Activated CD8-positive, alpha-beta memory T cell treated with anti-CD3 and anti-CD28 coated beads for 4 hours (primary cell): ENCODE results near the gene TMEM44.

Experiments
- DNase-seq, 2 donors: peaks; one replicate each; pipeline ENCODE4 v3.0.0-alpha.2; 2020; ENCODE audit warnings: low read depth in 2 of 2

TMEM44 gene

DNA sequence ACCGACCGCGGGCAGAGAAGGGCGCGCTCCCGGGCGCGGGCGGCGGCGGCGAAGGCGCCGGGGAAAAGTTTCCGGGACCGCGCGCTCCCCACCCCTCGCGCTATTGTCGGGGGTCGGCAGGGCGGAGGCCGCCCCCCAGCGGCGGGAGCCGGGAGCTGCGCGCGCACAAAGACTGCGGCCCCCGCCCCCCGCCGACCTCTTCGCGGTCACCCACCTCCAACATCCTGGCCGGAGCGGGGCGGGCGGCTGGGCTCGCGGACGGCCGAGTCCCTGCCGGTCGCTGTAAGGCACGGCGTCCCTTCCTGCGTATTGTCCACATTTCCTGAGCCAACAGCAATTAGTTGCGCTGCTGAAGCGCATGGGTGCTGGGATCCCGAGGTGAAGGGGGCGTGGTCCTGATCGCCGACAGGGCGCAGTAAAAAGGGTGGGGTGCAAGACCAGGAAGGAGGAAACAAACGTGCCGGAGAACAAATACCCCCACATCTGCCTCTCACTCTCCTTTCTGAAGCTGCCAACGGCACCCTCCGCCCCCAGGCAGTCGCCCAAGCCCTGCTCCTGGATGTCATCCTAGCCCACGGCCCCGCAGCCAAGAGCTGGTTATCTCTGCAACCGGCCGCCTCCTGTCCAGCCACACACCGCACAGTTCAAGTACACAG, at the start of gene TMEM44:
TSS of gene TMEM44 (minus strand) at position 71 of the 656 bp plus-strand sequence. CDS start 204 bp downstream, outside the sequence.
- peak; percentile 24 to 27 for DNase-seq

GRCh38 chr3:194682694-194683310, 49.6 kb upstream of the TMEM44 start:
- DNase-seq = peak in 1 of 2 donors; percentile 50

DNA sequence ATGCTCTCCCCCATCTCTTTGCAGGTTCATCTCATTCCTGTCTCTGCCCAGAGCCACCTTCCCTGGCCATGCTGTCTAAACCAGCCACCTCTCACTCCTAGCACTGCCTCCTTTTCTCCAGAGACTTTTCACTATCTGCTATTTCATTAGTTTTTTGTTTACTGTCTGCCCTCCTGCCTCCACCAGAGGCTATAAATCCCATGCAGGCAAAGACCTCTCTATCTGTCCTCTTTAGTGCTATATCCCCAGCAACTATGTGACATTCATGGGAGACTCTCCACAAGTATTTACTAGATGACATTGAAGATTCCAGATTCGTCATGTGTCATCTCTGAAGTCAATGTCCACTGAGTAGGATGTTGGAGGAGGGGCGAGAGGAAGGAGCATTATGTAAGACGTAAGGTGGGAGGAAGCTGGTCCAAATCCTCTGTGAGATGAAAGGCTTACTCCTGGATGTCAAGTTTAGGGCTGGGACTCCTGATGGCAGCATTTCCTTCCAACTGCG, 49.0 kb upstream of the TMEM44 start:
- no peak for DNase-seq

DNA sequence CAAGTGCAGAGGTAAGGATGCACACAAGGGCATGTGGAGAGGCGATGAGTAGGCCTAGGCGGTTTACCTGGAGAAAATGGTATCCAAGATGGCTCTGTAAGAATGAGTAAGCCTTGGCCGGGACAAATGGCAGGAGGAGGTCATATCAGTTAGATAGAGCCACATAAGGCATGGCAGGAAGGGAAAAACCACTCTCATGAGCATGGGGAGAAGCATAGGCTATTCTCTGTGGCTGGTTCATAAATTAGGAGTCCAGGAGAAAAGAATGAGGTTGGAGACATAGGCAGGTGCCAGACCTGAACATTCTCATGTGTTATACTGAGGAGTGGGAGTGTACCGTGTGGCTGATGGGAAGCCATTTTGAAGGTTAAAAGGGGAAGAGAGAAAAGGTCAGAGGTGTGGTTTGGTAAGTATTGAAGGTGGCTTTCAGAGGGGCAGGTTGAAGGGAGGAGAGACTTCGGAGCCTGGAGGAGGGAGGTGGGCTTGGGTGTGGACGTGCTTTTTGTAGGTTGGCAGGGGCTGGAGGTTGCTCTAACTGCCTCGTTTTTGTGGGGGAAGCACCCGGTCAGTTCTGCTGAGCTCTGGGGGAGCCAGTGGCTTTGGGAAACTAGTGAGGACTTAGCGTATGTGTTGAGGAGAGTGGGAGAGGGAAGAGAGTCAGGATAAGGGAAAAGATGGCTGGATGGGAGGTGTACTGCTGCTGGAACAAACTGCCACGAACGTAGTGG, 47.8 kb upstream of the TMEM44 start:
- no peak for DNase-seq

DNA sequence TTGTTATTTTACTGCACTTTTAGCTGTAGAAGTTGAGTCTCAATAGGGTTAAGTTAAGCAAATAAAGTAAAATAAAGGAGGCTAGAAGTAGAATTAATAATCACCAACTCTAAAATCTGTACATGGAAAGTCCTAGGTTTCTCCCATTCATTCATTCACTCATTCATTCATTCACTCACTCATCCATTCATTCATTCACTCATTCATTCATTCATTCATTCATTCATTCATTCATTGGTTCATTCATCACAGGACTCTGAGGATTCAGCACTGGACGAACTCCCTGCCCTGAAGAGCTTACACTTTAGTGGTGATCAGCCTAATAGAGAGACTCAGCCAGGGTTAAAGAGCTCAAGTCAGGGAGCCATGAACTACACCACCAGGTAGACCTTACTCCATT, 43.3 kb upstream of the TMEM44 start:
- DNase-seq = no peak

GRCh38 chr3:194675680-194676079, 42.5 kb upstream of the TMEM44 start:
- DNase-seq = no peak

- peak in 1 of 2 donors; percentile 42 for DNase-seq
Measured at GRCh38 chr3:194675081-194675640, 41.9 kb upstream of the TMEM44 start.

DNA sequence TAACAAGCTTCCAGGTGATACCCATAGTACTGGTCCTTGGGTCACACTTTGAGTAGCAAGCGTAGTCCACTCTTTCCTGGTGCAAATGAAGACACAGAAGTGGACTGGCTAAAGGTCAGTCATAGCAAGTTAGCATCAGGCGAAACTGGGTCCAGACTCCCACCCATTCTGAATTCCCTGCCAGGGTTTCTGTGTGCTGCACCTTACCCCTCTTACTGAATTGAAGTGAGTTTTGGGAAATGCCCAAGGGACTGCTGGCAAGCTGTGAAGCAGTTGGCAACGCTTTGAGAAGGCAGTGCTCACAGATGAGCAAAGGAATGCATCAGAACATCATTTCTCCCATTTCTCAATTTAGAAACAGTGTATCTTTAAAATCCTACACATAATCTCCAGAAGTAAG, 40.5 kb upstream of the TMEM44 start:
- DNase-seq = no peak

- DNase-seq = no peak
Measured at GRCh38 chr3:194672876-194673275, 39.7 kb upstream of the TMEM44 start.

DNA sequence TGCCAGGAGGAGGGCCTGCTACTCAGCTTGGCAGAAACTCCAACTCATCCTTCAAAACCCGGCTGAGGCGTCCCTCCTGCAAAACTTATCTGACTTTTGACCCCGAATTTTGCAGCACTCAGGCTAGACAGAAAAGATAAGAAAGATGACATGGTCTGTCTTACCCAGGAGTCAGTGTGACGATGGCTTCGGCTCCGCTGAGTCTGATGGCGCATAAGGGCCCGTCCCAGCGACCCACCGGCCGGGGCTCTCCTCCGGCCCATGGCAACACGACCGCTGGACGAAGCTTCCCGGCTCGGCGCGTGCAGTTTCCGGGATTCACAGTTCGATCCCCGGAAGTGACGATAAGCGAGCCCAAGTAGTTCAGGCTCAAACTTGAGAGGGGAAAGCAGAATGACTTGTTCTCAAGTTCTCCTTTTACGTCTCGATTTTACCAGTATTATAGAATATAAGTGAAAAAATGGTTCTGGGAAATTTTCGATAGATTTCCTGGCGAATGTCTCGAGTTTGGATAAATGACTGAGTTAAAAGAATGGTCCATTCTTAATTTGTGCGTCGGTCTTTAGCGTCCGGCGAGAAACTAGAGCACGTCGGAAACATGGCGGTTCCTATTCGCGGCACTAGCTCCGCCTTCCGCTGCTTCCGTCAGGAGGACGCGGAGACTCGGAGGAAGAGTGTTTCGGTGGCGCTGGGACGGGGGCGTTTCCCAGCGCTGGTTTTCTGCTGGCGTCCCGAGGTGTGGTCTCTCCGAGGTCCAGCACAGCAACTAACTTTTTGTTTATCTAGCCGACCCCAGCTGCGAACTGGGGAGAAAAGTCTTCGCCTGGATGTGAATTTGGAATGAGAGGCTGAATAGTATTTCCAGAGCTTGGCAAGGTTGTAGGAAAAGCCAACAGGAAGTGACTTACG, 38.9 kb upstream of the TMEM44 start, which contains the start of gene LSG1:
TSS of gene LSG1 (minus strand) at position 292 of the 909 bp plus-strand sequence. CDS start at position 263, 29 bp downstream.
- peak; percentile 76 to 79 for DNase-seq

DNA sequence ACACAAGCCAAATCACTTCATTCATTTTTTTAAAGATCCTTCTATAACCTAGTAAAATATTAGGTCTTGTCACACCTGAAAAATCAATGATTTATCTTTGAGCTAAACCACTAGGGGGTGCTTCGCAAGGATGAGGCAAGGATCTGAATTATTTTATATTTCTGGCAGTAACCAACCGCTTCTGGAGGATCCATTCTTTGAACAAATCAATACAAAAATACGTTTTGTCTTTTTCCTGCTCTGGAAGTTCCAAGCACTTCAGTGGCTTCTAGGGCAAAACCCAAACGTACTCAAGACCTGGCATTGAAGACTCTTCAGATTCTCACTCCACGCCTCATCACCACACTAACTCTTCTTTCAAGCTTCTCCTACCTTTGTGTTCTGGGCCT, 38.3 kb upstream of the TMEM44 start:
- no peak for DNase-seq

DNA sequence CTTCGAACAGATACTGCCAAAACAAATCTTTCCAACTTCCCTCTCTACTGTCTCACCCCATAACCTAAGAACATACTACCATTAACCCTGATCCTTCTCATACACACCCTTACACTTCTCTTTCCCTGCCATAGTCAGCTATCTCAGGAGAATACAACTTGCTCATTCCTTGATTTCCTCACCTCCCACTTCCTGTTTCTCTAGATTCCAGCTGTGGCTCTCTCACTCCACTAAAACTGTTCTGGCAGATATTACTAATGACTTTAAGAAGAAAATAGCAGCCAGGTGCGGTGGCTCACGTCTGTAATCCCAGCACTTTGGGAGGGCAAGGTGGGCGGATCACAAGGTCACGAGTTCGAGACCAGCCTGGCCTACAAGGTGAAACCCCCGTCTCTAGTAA, 34.1 kb upstream of the TMEM44 start:
- no peak for DNase-seq

DNA sequence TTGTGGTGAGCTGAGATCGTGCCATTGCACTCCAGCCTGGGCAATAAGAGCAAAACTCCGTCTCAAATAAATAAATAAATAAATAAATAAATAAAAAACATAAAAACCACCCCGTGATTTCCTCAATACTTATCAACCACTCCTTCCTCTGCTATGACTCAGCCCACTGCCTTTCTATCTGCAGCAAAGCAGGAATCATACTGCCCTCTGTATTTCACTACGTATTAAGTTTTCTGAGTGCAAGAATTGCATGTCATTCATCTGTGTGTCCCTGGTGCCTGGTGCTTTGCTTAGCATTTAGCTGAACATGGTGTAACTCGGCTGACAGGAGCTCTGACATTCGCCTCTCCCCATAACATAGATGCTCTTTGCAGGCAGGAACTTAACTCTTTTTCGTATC, 31.6 kb upstream of the TMEM44 start:
- DNase-seq = no peak

DNA sequence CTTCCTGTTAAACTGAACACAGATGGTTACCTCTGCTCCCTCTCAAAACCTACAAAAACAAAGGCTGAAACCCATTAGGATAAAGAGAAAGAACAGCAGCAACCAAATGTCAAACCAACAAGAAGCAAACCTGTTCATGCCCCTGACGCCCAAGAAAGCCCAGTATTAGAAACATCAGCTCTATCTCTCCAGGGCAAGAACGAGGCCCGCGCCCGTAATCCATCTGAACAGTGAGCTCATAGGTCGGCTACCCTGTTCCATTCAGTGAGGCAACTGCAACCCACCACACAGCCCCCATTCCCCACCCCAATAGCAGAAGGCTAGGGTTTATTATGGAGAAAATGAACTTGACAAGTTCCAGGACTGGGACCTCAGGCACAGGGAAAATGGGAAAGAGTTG, 28.7 kb upstream of the TMEM44 start:
- no peak for DNase-seq

- DNase-seq = no peak
Measured at GRCh38 chr3:194661374-194661773, 28.2 kb upstream of the TMEM44 start.

GRCh38 chr3:194659778-194660177, 26.6 kb upstream of the TMEM44 start:
- DNase-seq = no peak

DNA sequence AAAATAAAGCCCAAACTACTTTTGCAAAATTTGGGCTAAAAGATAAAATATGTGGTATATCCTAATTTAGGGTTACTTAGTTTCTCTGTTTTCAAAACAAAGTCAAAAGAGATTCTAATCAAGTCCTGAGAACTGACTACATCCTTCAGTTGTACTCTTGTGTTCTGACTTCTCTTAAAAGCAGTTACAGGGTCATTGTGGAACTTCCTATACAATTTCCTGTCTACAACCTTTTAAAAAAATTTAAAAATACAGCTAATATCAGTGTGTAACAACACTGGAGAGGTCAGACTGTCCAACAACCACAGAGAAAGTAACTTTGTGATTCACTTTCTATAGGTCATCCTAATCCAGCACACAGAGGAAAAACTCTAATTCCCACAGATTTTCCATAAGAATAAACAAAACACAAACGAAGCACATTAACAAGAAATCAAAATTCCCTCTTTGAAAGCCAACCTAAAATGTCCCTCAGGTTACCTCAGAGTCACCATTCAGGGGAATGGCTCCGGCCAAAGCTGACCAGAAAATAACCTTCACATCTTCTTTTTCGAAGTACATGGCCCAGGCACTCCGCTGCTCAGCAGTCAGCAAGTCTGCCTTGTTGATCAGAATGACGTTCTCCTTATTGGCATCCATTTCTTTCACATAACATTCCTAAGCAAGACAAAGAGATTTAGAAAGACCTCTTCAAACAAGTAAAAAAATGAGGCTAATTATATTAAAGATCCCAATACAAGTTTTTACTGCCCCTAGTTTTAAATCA, 25.4 kb upstream of the TMEM44 start:
- DNase-seq = no peak

- no peak for DNase-seq
Measured at GRCh38 chr3:194657439-194657838, 24.2 kb upstream of the TMEM44 start.

GRCh38 chr3:194654443-194654842, 21.2 kb upstream of the TMEM44 start:
- DNase-seq = no peak

DNA sequence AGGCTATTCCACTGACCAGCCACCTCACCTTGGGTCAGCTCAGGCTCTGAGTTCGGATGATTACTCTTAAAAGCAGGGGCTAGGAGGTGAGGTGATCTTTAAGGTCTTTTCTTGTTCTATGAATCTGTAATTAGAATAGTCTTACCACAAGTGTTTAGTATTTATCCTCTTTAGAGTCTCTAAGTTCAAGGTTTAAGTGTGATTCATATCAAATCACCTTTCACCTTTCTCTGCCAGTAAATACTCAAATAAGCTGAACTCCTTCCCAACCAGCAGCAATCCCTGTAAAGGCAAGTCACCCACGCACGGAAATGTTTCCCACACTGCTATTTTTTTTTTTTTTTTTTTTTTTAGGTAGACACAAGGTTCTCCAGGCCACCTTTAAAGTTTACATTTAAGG, 14.5 kb upstream of the TMEM44 start:
- DNase-seq = no peak

DNA sequence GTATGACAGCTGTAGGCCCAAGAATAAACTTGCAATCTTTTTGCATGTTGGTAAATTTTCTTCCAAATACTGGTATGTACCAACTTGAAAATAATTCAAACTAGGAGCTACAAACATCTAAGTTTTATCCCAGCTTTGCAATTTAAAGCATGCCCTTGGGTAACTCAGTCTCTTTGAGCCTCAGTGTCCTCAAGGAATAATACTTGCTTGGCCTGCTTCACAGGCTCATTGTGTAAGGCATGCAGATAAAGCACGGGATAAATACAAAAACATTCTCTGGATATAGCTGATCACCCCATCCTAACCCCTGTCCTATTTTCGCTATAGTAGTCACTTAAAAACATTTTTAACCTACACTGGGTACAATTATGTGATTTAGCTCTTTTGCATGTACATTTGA, 9.6 kb upstream of the TMEM44 start:
- DNase-seq = no peak
